KBM-7 (cell line): ENCODE measurements around the gene RSAD1.

ENCODE experiments used
- DNase-seq: peaks from one replicate; pipeline ENCODE4 v3.0.0-alpha.2; 2015
- in situ Hi-C: fragments of 300-500 bp; cut with MboI; formaldehyde crosslinking; loops from 2 replicates; pipeline ENCODE4 v1.14.3; 2020; ENCODE audit warnings: low sequenced_read_pairs, low pct_unique_long_range_greater_than_20kb, mixed read lengths

RSAD1 gene

DNA sequence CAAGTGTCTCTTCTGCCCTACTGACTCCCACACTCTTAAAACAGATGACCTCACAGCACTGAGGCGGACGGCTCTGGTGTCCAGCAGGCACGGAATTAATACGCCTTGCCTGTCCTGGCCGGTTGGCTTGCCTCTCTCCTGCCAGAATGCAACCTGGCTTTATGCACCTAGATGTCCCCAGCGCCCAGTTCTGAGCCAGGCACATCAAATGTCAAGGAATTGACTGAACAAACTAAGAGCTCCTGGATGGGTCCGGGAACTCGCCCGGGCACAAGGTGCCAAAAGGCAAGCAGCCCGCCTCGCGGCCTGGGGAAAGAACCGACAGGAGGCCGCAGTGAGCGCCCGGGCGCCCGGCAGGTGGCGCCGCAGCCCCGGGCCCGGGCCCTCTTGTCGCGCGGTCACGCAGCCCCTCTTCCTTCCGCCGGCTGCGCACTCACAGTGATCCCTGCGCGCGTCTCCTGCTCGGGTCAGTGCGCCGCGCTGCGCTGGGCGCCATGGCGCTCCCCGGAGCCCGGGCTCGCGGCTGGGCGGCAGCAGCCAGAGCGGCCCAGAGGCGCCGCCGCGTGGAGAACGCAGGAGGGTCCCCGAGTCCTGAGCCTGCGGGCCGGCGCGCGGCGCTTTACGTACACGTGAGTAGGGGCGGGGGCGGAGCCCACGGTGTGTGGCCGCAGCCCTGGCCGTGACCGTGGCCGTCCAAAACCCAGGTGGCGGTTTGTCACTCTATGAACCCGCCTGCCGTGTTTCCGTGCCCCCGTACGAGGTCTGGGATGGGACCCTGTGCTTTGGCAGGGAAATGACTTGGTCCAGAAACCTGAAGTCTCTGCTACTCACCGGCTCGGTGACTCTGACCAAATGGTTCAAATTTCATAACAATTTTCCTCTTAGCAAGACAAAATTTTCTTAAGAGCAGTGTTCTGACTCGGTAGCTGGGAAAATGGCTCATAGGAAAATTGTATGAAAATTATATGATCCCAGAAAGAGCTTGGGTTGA lies at the start of gene RSAD1:
TSS of gene RSAD1 (plus strand) at position 470 of the 991 bp plus-strand sequence. CDS start at position 495, 25 bp downstream.
- peak; percentile 94 for DNase-seq
- in situ Hi-C loops, result no loop called here

DNA sequence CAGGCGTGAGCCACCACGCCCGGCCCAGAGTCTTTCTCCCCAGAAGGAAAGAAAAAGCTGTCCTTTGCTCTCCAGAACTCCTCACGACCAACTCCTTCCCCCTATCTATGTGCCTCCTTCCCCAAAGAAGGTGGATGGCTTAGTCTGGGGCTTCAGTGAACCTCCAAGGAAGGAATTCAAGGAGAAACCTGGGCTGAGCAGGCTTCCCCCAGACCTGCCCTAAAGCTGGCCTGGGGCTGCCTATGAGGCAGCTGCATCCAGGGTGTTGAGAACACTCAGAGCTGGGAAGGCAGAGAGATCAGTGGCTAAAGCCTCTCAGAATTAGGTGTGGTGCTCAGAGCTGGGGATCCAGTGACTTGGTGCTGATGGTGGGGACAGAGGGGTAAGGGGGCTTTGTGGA lies 48.9 kb upstream of the RSAD1 start:
- in situ Hi-C loops, result no loop called here
- DNase-seq, result no peak

DNA sequence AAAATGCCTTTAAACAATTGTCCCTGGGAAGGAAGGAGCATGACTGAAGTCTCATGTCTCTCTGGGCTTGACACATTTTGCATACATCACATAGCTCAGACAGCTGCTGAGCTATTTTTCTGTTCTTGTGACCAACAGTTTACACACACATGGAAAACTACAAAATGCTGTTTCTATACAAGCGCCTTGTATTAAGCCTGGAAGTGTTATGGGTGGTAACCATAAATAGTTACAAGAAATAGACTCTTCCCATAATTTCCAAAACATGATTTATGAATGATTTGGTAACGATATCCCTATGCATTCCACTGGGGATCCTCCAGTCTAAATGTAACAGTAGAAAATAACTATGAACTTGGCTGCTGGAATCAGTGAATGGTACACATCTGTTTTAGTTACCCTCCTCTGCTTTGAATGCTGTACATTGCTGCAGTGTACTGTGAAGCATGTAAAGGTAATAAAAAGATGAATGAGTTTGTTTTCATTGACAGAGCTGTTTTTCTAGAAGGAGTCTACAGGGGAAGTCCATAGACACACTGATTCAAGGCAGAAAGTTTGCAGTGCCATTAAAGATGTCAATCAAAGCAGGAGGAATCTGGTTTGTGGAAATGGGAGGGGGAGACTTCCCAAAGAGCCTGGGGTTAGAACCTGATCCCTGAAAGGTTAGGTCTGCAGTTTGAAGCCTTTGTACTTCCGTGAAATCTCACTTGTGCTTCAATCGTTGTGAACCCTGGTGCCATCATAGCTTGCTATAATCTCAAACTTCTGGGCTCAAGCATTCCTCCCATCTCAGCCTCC lies 47.6 kb upstream of the RSAD1 start:
- no peak for DNase-seq
- in situ Hi-C loops, result no loop called here

DNA sequence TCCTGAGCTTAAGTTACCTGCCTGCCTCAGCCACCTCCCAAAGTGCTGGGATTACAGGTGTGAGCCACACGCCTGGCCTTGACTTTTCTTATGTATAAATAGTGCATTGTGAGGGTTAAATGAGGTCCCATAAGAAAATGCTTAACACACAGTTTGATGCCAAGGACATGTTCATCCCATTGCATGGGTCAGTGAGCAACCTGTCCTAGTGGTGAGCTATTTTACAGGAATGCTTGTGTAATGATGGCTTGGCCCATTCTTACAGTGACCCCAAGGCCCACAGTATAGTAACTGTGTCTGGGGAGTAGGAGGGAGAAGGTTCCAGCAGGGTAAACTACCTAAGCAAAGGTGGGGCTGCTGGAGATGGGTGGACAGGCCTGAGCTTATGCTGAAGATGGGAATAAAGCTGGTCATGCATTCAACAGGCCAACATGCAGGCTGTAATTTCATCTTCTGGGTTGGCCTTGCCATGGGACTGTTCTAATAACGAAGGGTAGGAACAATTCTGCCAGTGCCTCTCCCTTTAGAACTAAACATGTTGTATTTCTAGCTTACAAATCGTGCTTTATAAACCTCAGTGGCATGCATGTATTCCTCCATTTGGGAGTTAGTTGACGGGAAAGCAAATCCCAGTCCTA lies 46.4 kb upstream of the RSAD1 start:
- in situ Hi-C loops, result no loop called here
- no peak for DNase-seq

DNA sequence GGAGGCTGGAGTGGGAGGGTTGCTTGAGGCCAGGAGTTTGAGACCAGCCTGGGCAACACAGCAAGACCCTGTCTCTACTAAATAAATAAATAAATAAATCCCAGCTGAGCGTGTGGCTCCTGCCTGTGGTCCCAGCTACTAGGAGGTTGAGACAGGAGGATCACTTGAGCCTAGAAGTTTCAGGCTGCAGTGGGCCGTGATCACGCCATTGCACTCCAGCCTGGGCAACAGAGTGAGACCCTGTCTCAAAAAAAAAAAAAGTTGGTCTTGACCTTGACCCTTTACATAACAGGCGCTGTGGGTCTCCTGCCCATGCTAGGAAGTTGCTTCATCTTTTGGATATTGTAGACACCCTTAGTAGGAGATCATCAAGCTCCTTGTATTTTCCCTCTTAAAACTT lies 41.3 kb upstream of the RSAD1 start:
- in situ Hi-C loops, result no loop called here
- DNase-seq, result no peak

DNA sequence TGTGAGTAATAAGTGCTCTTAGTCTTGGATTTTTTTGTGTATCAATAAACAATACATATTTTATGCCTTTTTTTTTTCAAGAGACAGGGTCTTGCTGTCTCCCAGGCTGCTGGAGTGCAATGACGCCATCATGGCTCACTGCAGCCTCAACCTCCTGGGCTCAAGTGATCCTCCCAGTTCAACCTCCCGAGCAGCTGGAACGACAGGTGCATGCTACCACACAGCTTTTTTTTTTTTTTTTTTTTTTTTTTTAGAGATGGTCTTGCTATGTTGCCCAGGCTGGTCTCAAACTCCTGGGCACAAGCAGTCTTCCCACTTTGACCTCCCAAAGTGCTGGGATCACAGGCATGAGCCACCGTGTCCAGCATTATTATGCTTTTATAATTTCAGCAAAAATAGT lies 39.7 kb upstream of the RSAD1 start:
- no peak for DNase-seq
- in situ Hi-C loops, result no loop called here

DNA sequence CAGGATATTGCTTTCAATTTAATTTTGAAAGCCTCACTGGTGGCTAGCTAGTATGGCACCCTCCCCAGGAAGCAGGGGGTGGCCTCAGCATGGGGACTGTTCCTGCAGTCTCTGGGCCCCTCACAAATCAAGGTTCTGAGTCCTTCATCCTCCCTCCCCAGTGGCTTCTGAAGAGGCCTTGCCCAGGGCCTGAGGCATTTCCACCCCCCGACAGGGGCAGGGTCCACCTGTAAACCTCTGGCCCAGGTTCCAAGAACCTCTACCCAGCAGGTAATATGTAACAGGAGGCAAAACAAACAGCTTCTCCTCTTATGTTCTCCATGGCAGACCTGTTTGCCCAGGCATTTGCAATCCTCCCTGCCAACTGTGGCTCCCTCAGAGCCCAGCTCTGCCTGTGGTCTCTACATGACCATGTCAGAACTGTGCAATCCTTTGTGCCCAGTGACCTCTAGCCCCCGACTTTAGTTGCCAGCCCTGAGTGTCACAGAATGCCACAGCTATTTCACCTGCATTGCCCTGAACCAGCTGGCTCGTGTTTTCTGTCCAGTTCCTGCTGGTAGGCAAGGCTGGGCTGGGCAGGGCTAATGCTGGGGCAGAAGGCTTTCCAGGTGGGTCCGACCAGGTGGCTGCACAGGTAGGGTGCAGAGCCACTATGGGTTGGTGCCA lies 38.4 kb upstream of the RSAD1 start:
- in situ Hi-C loops, result no loop called here
- DNase-seq, result no peak

DNA sequence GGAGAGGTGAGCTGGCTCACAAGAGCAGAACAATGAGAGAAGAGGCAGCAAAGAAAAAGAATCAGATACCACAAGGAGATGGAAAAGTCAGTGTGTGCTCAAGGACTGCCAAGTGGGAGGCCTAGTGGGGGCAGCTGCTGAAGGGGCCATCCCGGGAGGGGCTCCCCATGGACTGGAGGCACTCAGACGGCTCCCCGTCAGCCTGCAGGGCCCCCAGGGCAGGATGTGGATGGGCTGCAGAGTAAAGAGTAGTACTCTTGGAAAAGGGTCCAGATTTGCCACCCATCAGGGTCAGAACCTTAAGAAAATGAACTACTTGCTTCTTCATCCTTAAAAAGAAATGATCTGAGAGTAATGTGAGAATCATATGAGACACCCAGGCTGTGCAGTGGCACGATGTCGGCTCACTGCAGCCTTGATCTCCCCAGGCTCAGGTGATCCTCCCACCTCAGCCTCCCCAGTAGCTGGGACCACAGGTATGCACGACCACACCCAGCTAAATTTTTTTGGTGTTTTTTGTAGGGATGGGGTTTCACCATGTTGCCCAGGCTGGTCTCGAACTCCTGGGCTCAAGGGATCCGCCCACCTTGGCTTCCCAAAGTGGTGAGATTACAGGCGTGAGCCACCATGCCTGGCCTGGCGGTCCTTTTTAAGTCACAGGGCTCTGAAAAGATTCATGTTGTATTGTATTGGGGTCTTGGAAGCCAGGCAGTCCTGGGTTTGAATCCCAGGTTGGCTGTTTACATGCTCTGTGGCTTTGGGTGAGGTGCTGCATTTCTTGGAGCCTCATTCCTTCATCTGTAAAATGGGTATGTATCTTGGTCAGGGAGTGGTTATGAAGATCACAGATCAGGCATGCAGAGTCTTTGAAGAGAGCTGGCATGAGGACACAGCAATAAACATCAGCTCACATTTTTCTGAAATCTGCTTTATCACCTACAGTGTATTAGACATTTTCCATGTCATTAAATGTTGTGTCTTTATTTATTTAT lies 37.5 kb upstream of the RSAD1 start:
- no peak for DNase-seq
- in situ Hi-C loops, result no loop called here

DNA sequence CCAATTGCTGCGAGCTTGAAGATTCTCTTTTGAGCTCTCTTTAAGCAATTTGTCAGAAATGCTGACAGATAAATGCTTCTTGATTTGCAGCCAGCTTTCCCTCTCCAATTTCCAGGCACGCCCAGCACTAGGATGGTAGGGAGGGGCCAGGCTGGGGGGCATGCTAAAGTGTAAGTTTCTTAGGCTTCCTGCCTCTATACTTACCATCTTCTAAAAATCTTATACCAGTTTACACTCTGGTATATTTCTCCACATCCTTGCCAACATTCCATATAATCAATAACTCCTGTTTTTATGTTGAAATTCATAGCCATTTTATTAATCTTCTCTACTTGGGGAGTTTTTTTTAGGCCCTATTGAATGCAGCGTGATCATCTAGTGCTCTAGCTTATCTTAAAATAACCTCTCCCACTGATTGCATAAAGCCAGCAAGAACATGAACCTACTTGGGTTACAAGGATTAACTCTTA lies 35.1 kb upstream of the RSAD1 start:
- no peak for DNase-seq
- in situ Hi-C loops, result no loop called here

DNA sequence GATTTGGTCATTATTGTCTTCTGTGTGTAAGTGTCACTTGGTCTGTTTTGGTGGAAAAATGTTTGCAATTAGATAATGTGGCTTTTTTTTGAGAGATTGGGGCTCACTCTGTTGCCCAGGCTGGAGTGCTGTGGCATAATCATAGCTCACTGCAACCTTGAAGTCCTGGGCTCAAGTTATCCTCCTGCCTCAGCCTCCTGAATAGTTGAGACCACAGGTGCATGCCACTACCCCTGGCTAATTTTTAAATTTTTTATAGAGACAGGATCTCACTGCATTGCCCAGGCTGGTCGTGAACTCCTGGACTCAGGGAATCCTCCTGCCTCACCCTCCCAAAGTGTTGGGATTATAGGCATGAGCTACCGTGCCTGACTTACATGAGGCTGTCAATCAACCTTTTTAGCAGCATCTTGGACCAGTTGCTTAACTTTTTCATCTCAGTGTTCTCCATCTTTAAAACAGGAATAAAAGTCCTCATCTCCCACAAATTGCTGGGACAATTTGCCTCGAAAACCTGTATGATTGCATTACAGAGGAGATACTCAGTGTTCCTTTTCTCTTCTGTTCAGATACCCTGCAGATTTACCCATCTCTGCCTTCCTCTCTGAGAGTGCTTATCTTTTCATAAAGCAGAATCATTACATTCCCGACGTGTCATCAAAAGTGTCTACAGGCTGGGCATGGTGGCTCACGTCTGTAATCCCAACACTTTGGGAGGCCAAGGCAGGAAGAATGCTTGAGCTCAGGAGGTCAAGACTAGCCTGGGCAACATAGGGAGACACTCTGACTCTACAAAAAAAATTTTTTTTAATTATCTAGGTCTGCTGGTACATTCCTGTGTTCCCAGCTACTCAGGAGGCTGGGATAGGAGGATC lies 33.6 kb upstream of the RSAD1 start:
- in situ Hi-C loops, result no loop called here
- no peak for DNase-seq

DNA sequence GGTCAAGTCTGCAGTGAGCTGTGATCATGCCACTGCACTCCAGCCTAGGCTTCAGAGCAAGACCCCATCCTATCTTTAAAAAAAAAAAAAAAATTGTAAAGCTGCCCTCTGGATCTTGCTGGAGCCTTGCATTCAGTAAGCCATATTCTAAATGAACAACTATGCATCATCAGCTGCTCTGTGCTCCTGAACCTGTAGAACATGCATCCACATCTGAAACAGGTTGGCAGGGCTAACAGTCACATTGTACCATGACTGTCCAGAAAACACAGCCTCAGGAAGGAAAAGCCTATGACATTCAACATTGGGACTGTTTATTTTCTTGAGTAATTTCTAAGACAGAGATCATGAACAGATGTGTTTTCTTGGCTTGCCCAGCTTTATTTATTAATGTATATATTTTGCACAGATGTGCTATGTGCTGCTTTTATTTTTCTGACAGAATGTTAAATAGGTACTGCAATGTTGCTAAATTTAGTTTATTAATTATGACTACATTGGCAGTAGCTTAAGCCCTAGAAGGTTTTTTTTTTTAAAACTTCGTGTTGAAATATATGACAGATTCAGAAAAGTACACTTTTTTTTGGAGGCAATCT lies 32.8 kb upstream of the RSAD1 start:
- in situ Hi-C loops, result no loop called here

DNA sequence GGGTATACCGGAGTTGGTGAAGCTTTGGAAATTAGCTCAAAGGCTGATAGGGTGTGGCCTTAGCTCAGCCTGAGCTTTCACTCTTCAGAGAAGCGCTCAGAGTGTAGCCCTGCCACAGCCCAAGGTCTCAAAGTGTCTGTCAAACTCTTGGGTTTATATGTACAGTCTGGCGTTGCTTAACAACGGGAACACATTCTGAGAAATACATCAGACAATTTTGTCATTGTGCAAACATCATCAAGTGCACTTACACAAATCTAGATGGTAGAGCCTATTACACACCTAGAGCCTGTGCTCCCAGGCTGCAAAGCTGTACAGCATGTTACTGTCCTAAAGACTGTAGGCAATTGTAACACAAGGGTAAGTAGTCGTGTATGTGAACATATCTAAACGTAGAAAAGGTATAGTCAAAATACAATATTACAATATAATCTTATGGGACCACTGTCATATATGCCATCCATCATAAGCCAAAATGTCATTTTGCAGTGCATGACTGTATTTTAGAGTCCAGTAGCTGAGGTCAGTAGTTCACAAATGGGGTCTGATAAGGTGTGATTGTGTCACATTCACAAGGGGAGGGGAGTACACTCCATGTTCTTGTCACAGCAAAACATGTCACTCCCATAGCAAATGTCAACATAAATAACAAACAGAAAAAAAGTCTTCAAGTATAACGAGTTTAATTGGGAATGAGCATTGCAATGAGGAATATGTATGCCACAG lies 30.6 kb upstream of the RSAD1 start:
- no peak for DNase-seq
- in situ Hi-C loops, result no loop called here

More for the DNA sequence above, 32.8 kb upstream of the RSAD1 start:
- no peak for DNase-seq

DNA sequence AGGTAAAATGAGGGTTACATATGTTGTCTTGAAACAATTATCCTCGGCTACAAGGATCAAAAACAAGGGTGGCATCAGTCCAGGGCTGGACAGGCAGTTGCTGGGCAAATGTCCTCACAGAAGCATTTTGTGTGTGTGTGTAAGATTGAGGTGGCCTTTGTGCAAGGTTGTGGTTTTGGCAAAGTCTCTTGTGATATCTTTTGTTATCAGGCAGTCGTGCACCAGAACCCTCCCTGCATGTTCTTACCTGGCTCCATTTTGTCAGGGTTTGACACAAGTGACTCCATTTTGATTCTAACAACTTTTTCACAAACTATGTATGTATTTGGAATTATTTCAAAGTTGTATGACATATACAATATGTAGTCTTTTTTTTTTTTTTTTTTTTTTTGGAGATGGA lies 30.0 kb upstream of the RSAD1 start:
- DNase-seq, result no peak
- in situ Hi-C loops, result no loop called here

DNA sequence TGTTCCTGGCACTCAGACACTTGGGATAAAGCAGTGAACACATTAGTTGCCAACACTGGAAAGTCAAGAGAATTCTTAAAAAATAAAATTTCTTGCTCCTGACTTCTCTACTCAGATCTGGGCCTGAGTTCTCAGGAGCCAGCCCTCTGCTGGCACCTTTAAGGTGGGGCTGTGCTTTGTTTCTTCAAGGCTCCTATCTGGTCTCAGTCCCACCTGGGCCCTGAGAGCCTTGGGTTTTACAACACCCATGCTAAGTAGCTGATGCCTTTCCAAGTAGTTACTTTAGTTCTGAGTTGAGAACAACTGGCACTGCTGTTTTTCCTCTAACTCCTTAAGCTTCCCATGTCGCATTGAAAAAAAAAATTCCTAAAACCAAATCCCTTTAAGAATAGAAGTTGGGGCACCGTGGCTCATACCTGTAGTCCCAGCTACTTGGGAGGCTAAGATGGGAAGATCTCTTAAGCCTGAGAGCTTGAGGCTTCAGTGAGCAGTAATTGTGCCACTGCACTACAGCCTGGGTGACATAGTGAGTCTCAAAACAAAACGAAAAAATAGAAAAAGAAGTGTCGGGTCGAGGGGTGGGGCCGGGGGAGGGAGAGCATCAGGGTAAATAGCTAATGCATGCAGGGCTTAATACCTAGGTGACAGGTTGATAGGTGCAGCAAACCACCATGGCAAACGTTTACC lies 26.6 kb upstream of the RSAD1 start:
- in situ Hi-C loops, result no loop called here
- no peak for DNase-seq

DNA sequence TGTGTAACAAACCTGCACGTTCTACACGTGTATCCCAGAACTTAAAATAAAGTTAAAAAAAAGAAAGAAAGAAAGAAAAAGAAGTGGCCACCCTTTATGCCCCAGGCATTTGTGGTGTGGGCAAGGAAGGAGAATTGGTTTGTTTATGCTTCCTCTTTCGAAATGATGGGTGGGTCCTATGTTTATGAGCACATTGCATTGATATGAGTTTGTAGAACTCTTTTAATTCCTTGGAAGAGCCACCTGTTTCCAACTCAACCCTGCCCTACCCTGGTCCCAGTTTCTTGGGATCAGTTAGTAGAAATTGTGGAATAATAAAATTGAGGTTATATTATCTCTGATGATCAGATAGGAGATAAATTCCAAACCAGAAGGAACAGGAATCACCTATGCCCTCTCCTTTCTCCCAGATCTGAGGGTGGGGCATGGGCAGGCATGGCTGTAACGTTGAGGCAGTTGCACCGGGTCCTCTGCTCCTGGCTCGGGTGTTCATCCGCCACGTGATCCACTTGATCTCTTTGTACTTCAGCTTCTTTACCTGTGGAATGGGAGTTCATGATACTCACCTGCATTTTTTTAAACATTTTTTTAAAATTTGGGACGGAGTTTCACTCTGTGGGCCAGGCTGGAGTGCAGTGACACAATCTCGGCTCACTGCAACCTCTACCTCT lies 25.9 kb upstream of the RSAD1 start:
- peak; percentile 25 for DNase-seq
- in situ Hi-C loops, result no loop called here
